ENCODE results near the gene ASB12. TPM values are rescaled to one million over a fixed set of nuclear protein-coding genes. Genes with fewer than 3 reads are reported as not detected.

ASB12 gene
- total and polyA plus RNA-seq, 2 donors (not counting 3 experiments of a cell fraction or from before 2014, with no cell fraction given) = 0.11 TPM; not detected in 1

- intact Hi-C loops (cut with micrococcal nuclease) (no loop called here), dilution Hi-C loops (cut with MboI; ENCODE audit: extremely low pct_ligation_motif_present, low sequenced_read_pairs) (no loop called here)
- CTCF ChIA-PET = no interaction called here
- Histone ChIP-seq H3K4me1 (ENCODE audit: control insufficient read depth, extremely low read depth, insufficient read depth, low read length) (no peaks in the 10 kb centered on the region), H3K79me2 (ENCODE audit: control insufficient read depth, insufficient read depth, low read length) (no peaks in the 10 kb centered on the region), H3K36me3 (ENCODE audit: control insufficient read depth in 2 of 2, extremely low read depth in 1 of 2, insufficient read depth in 2 of 2, low read length in 2 of 2) (peaks cover 0 to 3% of the 10 kb centered on the region in 2 experiments), H3K9me3 (replicated peaks; ENCODE audit: control insufficient read depth, insufficient read depth, low read length) (no peaks in the 10 kb centered on the region), H4K20me1 (replicated peaks; ENCODE audit: control insufficient read depth, extremely low read depth, insufficient read depth, low read length) (no peaks in the 10 kb centered on the region), H2AFZ (ENCODE audit: low read depth, low read length) (no peak overlapping the region), H3K4me3 (replicated peaks in 1 of 3; ENCODE audit: insufficient read depth in 1 of 3, low read depth in 1 of 3, low read length in 3 of 3) (no peak overlapping the region), H3K27me3 (ENCODE audit: control insufficient read depth in 2 of 2, insufficient read depth in 2 of 2, low read length in 2 of 2) (no peaks in the 10 kb centered on the region), H3K9me1 (replicated peaks; ENCODE audit: control insufficient read depth, extremely low read depth, insufficient read depth, low read length) (no peaks in the 10 kb centered on the region), H3K9ac (replicated peaks; ENCODE audit: extremely low read depth, insufficient read depth, low read length) (no peak overlapping the region), H3K4me2 (ENCODE audit: insufficient read depth, low read length) (no peak overlapping the region), H3K27ac (ENCODE audit: insufficient read depth, low read depth, low read length) (no peak overlapping the region)
- FAIRE-seq = no peak
- BruUV-seq (replicated peaks) = no TSS peak
- POLR2A ChIA-PET = no interaction called here
- DNase-seq (ENCODE audit: low read depth, low spot score) = no peak
- TF ChIP-seq GATA2 (IDR thresholded peaks at IDR 0.05; ENCODE audit: insufficient read depth, insufficient read length, low read depth, low read length) = no peak
- no peak for TF ChIP-seq EZH2 (IDR thresholded peaks at IDR 0.05; ENCODE audit: borderline replicate concordance, low read depth, low read length, severe bottlenecking)
- TF ChIP-seq JUN (IDR thresholded peaks at IDR 0.05; ENCODE audit: borderline replicate concordance, insufficient read depth, insufficient read length, low read depth) = no peak
- no peak for TF ChIP-seq POLR2AphosphoS5 (IDR thresholded peaks at IDR 0.05; ENCODE audit: insufficient read depth, low read depth, low read length)
- TF ChIP-seq CTCF (IDR thresholded peaks at IDR 0.05; ENCODE audit: extremely low read depth in 1 of 2, insufficient read depth in 1 of 2, low read depth in 1 of 2, low read length in 2 of 2) = no peak
- no peak for TF ChIP-seq MYC (IDR thresholded peaks at IDR 0.05; ENCODE audit: low read depth, low read length)
- TF ChIP-seq FOS (IDR thresholded peaks at IDR 0.05; ENCODE audit: borderline replicate concordance, insufficient read depth, low read length) = no peak
- TF ChIP-seq POLR2A (IDR thresholded peaks at IDR 0.05; ENCODE audit: low read depth, low read length) = no peak
- TF ChIP-seq MAX (IDR thresholded peaks at IDR 0.05; ENCODE audit: insufficient read depth, insufficient read length) = no peak
These were observed 37.7 kb downstream of the ASB12 start for GRCh38 chrX:64192673-64193072.
